GM12872 (cell line): Measurements from ENCODE around the gene MAP2.

ENCODE experiments used
- TF ChIP-seq, protein P1 (sequence below): IDR thresholded peaks from 3 replicates; pipeline ENCODE4 v1.5.1; 2011; ENCODE audit warnings: low read depth, mild to moderate bottlenecking, low read length, moderate library complexity; ENCODE audit not compliant: insufficient read depth

The MAP2 gene

DNA sequence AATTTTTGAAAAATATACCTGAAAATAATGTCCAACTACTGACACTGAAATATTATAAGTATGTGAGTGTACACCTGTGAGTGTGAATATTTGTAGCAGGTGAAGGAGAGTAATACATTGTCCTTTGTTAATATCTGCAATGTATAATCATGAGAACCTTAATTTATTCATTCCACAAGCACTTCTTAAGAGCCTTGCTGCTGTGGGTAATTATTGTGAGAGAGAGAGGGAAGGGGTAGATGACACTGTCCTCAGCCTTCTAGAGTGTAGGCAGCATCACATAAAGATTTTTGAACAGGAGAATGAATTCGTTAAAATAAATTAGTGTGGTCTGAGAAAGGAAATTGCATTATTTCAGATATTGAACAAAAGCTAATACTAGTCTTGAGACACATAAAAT lies 157.2 kb downstream of the MAP2 start:
- TF ChIP-seq, protein P1, sequence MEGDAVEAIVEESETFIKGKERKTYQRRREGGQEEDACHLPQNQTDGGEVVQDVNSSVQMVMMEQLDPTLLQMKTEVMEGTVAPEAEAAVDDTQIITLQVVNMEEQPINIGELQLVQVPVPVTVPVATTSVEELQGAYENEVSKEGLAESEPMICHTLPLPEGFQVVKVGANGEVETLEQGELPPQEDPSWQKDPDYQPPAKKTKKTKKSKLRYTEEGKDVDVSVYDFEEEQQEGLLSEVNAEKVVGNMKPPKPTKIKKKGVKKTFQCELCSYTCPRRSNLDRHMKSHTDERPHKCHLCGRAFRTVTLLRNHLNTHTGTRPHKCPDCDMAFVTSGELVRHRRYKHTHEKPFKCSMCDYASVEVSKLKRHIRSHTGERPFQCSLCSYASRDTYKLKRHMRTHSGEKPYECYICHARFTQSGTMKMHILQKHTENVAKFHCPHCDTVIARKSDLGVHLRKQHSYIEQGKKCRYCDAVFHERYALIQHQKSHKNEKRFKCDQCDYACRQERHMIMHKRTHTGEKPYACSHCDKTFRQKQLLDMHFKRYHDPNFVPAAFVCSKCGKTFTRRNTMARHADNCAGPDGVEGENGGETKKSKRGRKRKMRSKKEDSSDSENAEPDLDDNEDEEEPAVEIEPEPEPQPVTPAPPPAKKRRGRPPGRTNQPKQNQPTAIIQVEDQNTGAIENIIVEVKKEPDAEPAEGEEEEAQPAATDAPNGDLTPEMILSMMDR: no peak

DNA sequence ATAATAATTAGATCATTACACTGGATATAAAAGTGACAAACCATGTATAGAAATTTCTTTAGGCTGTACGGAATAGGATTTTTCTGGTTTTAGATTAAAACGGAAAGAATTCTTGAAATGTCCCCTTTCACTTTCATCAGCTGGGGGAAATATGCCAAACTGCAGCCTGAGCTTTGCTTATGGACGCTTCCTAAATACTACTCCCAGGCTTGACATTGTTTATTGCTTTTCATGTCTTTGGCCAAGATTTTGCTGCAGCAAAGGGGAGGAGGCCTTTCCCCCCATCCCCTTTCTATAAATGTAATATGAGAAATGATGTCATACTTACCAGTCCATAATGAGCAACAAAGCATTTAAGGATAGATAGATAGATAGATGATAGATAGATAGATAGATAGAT lies 158.4 kb downstream of the MAP2 start:
- TF ChIP-seq, protein P1: no peak

DNA sequence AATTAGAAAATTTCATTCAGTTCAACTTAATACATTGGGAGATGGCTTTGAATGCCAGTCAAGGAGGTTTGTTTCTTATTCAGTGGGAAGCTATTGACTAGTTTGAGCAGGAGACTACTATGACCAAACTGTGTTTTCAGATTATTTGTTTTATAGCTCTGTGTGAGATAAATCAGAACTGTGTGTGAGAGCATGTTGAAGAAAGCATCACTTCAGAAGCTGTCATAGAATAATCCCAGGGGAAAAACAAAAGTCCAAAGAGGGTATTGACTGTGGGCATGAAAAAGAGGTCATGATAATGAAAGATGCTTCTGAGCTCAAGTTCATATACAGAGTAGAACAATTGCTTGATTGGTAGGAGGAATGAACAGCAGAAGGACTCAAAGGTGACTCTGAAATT lies 160.6 kb downstream of the MAP2 start:
- TF ChIP-seq, protein P1: no peak

DNA sequence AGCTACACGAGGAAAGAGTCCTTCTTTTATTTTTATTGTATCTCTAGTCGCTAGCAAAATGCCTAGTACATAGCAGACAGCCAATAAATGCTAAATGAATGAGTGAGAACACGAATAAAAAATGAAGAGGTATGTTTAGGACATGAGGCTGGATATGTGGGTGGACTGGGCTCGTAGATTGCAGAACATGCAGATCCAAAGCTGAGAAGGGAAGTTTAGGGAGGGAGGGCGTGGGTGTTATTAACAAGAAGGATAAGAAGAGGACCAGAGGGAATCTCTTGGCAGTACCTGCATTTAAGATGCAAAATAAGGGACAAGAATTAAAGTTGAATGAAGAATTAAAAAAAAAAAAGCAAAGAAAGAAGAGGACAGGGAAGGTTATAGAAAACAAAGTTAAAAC lies 161.1 kb downstream of the MAP2 start:
- TF ChIP-seq, protein P1: no peak

DNA sequence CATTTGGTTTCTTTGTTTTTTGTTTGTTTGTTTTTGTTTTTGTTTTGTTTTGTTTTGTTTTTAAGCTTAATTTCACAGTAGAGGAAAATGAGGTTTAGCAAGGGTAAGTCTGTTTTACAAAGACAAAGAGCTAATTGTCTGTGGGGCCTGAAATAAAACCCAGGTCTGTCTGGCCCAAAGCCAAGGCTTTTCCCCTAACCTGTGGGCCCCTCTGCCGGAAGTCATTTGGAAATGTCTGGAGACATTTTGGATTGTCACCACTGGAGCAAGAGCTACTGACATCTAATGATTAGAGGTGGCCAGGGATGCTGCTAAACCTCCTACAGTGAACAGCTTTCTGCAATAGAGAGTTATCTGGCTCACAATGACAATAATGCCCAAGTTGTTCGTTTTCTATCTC lies 167.2 kb downstream of the MAP2 start:
- TF ChIP-seq, protein P1: no peak

DNA sequence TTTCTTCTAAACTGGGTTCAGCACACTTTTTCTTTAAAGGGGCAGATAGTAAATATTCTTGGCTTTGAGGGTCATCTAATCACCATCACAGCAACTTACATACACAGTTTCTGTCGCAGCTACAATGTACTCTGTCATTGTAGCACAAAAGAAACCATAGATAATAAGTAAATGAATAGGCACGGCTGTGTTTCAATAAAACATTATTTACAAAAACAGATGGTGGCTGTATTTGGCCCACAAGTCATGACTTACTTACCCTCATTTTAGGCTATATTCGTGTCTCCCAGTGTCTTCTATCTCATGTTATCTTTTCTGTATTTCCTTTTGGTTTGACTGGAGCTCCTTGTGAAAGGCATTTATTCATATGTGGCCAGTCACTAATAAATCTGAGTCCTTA lies 168.3 kb downstream of the MAP2 start:
- TF ChIP-seq, protein P1: no peak

DNA sequence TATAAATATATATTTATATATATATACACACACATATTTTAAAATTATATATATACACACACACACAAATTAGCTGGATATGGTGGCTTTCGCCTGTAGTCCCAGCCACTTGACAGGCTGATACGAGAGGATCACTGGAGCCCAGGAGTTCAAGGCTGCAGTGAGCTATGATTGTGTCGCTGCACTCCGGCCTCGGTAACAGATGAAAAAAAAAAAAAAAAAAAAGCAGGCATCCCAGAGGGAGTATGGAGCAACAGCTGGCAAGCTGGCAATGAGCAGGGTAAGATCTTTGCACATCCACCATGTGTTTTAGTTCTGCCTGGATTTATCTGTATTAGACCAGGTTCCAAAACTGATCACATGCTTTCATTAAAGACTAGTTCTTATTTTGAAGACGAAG lies 170.1 kb downstream of the MAP2 start:
- TF ChIP-seq, protein P1: no peak

DNA sequence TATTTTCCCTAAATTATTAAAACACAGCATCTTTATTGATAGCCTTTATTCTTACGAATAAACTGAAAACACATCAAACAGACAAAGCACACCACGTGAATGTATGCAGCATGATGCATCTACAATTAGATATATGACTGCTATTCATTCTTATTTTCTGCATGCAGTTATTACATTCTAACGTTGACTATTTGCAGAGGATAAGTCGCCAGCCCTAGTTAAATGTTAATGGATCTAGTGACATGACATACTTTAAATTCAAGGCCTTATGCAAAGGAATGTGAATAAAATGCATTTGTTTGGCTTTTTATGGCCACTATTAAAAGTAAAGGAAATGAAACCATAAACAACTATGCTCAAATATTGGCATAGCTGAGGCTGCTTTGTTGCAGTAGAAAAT lies 172.4 kb downstream of the MAP2 start:
- TF ChIP-seq, protein P1: no peak
